OCI-LY7 (cell line): ENCODE results near the gene TRIM37. TPM values are rescaled to one million over a fixed set of nuclear protein-coding genes. Genes with fewer than 3 reads are reported as not detected.

ENCODE experiments used
- BruUV-seq: library from RNA; stranded (reverse); fragments of 400-500 nt; replicated peaks from 2 replicates; lab custom pipeline; 2021; lab: Mats Ljungman, UMichigan
- CTCF ChIA-PET: fragments of 300-600 bp; sonication (Branson Sonifier 250); formaldehyde crosslinking; loops from one replicate; lab custom pipeline; 2022; ENCODE audit warnings: antibody characterized with exemption; ENCODE audit not compliant: unreplicated experiment; lab: Charles Lee
- POLR2A ChIA-PET: fragments of 300-600 bp; sonication (Branson Sonifier 250); formaldehyde crosslinking; loops from one replicate; lab custom pipeline; 2022; ENCODE audit warnings: antibody characterized with exemption; lab: Charles Lee
- DNase-seq: peaks from one replicate; pipeline ENCODE4 v3.0.0-alpha.2; 2015; ENCODE audit warnings: low spot score
- H2AFZ ChIP-seq: fragments of 200-600 bp; sonication (generic), shearing (Covaris generic); 2 replicates; pipeline ENCODE4 v1.6.1; 2014; ENCODE audit warnings: mild to moderate bottlenecking, antibody characterized with exemption, low read length, moderate library complexity
- H3K27ac ChIP-seq: fragments of 200-600 bp; sonication (generic); 2 replicates; pipeline ENCODE4 v1.5.1; 2014; ENCODE audit warnings: mixed run types, low read depth, mild to moderate bottlenecking, moderate library complexity, low read length, inconsistent platforms; ENCODE audit not compliant: poor library complexity, severe bottlenecking
- H3K36me3 ChIP-seq: fragments of 200-600 bp; sonication (generic); 2 replicates; pipeline ENCODE4 v1.6.1; 2014; ENCODE audit warnings: mild to moderate bottlenecking, antibody characterized with exemption, low read length, moderate library complexity, mixed read lengths; ENCODE audit not compliant: insufficient read depth
- H3K4me1 ChIP-seq: fragments of 200-600 bp; sonication (generic); 2 replicates; pipeline ENCODE4 v1.5.1; 2014; ENCODE audit warnings: mild to moderate bottlenecking, low read length; ENCODE audit not compliant: insufficient read depth, poor library complexity, severe bottlenecking
- H3K4me2 ChIP-seq: fragments of 200-600 bp; sonication (generic); 2 replicates; pipeline ENCODE4 v1.6.1; 2014; ENCODE audit warnings: mild to moderate bottlenecking, low read length
- H3K4me3 ChIP-seq: fragments of 200-600 bp; sonication (generic); 2 replicates; pipeline ENCODE4 v1.5.1; 2014; ENCODE audit warnings: mild to moderate bottlenecking, low read depth, low read length; ENCODE audit not compliant: poor library complexity, severe bottlenecking
- H3K79me2 ChIP-seq: fragments of 200-600 bp; sonication (generic); 2 replicates; pipeline ENCODE4 v1.6.1; 2016; ENCODE audit warnings: low read depth, mild to moderate bottlenecking, low read length, moderate library complexity, mixed read lengths; ENCODE audit not compliant: insufficient read depth
- H3K9me2 ChIP-seq: fragments of 200-600 bp; sonication (generic); 2 replicates; pipeline ENCODE4 v1.6.1; 2016; ENCODE audit warnings: mild to moderate bottlenecking, low read length, mixed read lengths; ENCODE audit not compliant: insufficient read depth
- H3K9me3 ChIP-seq: fragments of 200-600 bp; sonication (generic); 2 replicates; pipeline ENCODE4 v1.6.1; 2014; ENCODE audit warnings: mild to moderate bottlenecking, mixed run types, low read length, mixed read lengths
- H4K20me1 ChIP-seq: fragments of 200-600 bp; sonication (generic); 2 replicates; pipeline ENCODE4 v1.6.1; 2014; ENCODE audit warnings: mild to moderate bottlenecking, antibody characterized with exemption, low read length, moderate library complexity, mixed read lengths; ENCODE audit not compliant: insufficient read depth
- EZH2phosphoT487 ChIP-seq: fragments of 200-600 bp; sonication (generic); IDR thresholded peaks from 2 replicates; pipeline ENCODE4 v1.6.1; 2018; ENCODE audit warnings: low read depth, borderline replicate concordance, mild to moderate bottlenecking, mixed run types, antibody characterized with exemption, low read length, moderate library complexity, mixed read lengths
- intact Hi-C: fragments of 100-400 bp; cut with micrococcal nuclease; formaldehyde crosslinking; loops from one replicate; pipeline ENCODE4 v1.10.0; 2022; ENCODE audit not compliant: unreplicated experiment
- total RNA-seq, 2 experiments: library from RNA; depleted of rRNA in 1 of 2; stranded (reverse); fragments of >200 nt in 1 of 2; shearing (Covaris generic) in 1 of 2; gene quantifications; 2 replicates each; pipeline ENCODE4 v1.2.3, GENCODE V29; 2014 to 2022
- TF ChIP-seq, protein P1 (sequence below): fragments of 200-600 bp; sonication (generic); conservative IDR thresholded peaks from 2 replicates; pipeline ENCODE4 v1.5.1; 2014; ENCODE audit warnings: mild to moderate bottlenecking, antibody characterized with exemption, low read length, moderate library complexity, mixed read lengths

Gene TRIM37
- total RNA-seq, 2 experiments from 2014 or later: 27.9 to 35.4 TPM

DNA sequence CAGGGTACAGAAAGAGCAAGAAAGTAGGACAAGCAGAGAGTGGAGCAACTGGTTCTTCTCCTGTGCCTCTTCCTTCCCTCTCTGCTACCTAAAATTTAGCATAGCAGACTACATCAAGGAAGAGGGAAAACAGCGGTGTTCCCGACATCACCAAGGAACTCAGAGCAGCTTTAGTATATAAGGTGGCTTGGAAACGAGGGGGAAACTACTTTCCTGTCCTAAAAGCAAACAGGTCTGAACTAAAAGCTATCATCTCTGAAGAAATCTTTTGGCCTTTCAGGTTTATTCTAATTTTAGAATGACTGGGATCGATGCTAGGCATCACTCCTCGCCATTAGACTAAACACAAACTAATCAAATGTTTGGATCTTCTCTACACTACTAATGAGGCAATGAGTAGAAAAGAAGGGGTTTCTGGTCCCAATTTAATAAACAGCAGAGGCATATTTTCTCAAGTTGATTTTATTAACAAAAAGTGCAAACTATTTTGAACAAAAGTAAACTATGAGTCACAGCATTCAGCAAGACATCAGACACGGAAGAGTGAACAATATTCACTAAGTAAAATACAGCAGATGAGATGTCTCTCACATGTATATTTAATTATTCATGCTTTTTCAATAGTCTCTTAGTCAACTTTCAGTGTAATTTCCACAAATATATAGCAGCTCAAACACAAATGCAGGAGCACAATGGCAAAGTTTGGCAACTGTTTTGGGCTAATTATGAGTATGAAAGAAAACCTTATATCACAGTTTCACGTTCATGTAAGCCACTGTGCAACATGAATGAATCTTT is 108.7 kb downstream of the TRIM37 start:
- no peak overlapping the region for H3K4me2 ChIP-seq
- BruUV-seq: no TSS peak
- TF ChIP-seq, protein P1, sequence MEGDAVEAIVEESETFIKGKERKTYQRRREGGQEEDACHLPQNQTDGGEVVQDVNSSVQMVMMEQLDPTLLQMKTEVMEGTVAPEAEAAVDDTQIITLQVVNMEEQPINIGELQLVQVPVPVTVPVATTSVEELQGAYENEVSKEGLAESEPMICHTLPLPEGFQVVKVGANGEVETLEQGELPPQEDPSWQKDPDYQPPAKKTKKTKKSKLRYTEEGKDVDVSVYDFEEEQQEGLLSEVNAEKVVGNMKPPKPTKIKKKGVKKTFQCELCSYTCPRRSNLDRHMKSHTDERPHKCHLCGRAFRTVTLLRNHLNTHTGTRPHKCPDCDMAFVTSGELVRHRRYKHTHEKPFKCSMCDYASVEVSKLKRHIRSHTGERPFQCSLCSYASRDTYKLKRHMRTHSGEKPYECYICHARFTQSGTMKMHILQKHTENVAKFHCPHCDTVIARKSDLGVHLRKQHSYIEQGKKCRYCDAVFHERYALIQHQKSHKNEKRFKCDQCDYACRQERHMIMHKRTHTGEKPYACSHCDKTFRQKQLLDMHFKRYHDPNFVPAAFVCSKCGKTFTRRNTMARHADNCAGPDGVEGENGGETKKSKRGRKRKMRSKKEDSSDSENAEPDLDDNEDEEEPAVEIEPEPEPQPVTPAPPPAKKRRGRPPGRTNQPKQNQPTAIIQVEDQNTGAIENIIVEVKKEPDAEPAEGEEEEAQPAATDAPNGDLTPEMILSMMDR: no peak
- TF ChIP-seq EZH2phosphoT487: no peak

DNA sequence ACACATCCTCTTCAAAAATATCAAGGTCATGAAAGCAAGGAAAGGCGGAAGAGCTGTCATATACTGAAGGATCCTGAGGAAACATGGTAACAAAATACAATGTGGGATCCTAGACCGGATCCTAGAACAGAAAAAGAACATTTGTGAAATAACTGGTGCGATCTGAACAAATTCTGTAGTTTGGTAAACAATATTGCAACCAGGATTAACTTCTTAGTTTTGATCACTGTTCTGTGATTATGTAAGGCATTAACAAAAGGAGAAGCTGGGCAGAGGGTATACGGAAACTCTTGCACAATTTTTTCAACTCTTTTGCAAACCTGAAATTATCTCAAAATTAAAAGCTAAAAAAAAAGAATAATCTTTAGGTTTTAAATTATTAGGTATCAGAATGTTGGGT is 109.7 kb downstream of the TRIM37 start:
- no peaks in the 10 kb centered on the region for H3K9me2 ChIP-seq
- H3K9me3 ChIP-seq: no peaks in the 10 kb centered on the region
- intact Hi-C loops: no loop called here
- CTCF ChIA-PET: no interaction called here
- no peak overlapping the region for H2AFZ ChIP-seq
- H4K20me1 ChIP-seq: no peaks in the 10 kb centered on the region
- no peak overlapping the region for H3K27ac ChIP-seq
- H3K79me2 ChIP-seq: no peaks in the 10 kb centered on the region
- peaks cover 17% of the 10 kb centered on the region for H3K4me1 ChIP-seq
- BruUV-seq: no TSS peak
- POLR2A ChIA-PET: interaction anchor here (0.6 kb wide), 1 partner anchor 70 kb away, joined by 3 read pairs; no protein-coding TSS in a partner anchor
- no peak overlapping the region for H3K4me3 ChIP-seq
- no peak for DNase-seq
- no peak for TF ChIP-seq EZH2phosphoT487
- TF ChIP-seq, protein P1: no peak
- H3K4me2 ChIP-seq: no peak overlapping the region
- peaks cover 63% of the 10 kb centered on the region for H3K36me3 ChIP-seq

More for the DNA sequence above, 108.7 kb downstream of the TRIM37 start:
- intact Hi-C loops: no loop called here
- CTCF ChIA-PET: no interaction called here
- Histone ChIP-seq H2AFZ (no peak overlapping the region), H3K4me1 (peaks cover 27% of the 10 kb centered on the region), H3K79me2 (no peaks in the 10 kb centered on the region), H3K36me3 (peaks cover 64% of the 10 kb centered on the region), H3K27ac (no peak overlapping the region), H4K20me1 (no peaks in the 10 kb centered on the region), H3K9me2 (no peaks in the 10 kb centered on the region), H3K4me3 (no peak overlapping the region), H3K9me3 (no peaks in the 10 kb centered on the region)
- no peak for DNase-seq
- POLR2A ChIA-PET: no interaction called here
